SK-N-SH (cell line): ENCODE data around the gene ZIC5.

Experiments
- CTCF ChIP-seq: fragments of 200-600 bp; sonication (generic); IDR thresholded peaks from 2 replicates; pipeline ENCODE4 v1.6.1; 2017; ENCODE audit warnings: antibody characterized with exemption, mild to moderate bottlenecking, moderate library complexity
- EP300 ChIP-seq, 2 experiments: IDR thresholded peaks; 2 replicates each; pipeline versions ENCODE4 v1.4.0 to v1.6.1; 2012; ENCODE audit warnings: borderline replicate concordance in 1 of 2, low read depth in 1 of 2, low read length in 1 of 2
- EZH2phosphoT487 ChIP-seq: fragments of 200-600 bp; sonication (generic); IDR thresholded peaks from 2 replicates; pipeline ENCODE4 v1.6.1; 2017; ENCODE audit warnings: low read depth, mixed run types, mild to moderate bottlenecking, antibody characterized with exemption, moderate library complexity, borderline replicate concordance
- JUND ChIP-seq: IDR thresholded peaks from 2 replicates; pipeline ENCODE4 v1.4.0; 2012
- NRF1 ChIP-seq: IDR thresholded peaks from 2 replicates; pipeline ENCODE4 v1.6.1; 2012; ENCODE audit warnings: low read depth, mild to moderate bottlenecking, low read length
- POLR2AphosphoS5 ChIP-seq: IDR thresholded peaks from 2 replicates; pipeline ENCODE4 v1.6.1; 2012; ENCODE audit warnings: low read depth, low read length
- RAD21 ChIP-seq: IDR thresholded peaks from 2 replicates; pipeline ENCODE4 v1.6.1; 2012; ENCODE audit warnings: mild to moderate bottlenecking, low read length
- REST ChIP-seq: IDR thresholded peaks from 2 replicates; pipeline ENCODE4 v1.6.1; 2012; ENCODE audit warnings: mild to moderate bottlenecking, low read depth, low read length, moderate library complexity
- RFX5 ChIP-seq: IDR thresholded peaks from 2 replicates; pipeline ENCODE4 v1.6.1; 2012; ENCODE audit warnings: mild to moderate bottlenecking, improper control_type of control experiment, low read length
- RXRA ChIP-seq: IDR thresholded peaks from 2 replicates; pipeline ENCODE4 v1.4.0; 2012; ENCODE audit warnings: low read depth, mild to moderate bottlenecking, borderline replicate concordance
- TAF1 ChIP-seq: IDR thresholded peaks from 2 replicates; pipeline ENCODE4 v1.6.1; 2012; ENCODE audit warnings: low read depth, mild to moderate bottlenecking, low read length, moderate library complexity, borderline replicate concordance
- TEAD4 ChIP-seq: IDR thresholded peaks from 2 replicates; pipeline ENCODE4 v1.4.0; 2012; ENCODE audit warnings: mild to moderate bottlenecking, borderline replicate concordance; ENCODE audit not compliant: insufficient read depth
- TF ChIP-seq, protein P1 (sequence below): IDR thresholded peaks from 2 replicates; pipeline ENCODE4 v1.4.0; 2012; ENCODE audit warnings: low read depth, borderline replicate concordance
- TF ChIP-seq, protein P2 (sequence below): fragments of 150-350 bp; IDR thresholded peaks from 2 replicates; pipeline ENCODE4 v1.6.1; 2017; ENCODE audit warnings: antibody characterized with exemption, low read length, low read depth, borderline replicate concordance

DNA sequence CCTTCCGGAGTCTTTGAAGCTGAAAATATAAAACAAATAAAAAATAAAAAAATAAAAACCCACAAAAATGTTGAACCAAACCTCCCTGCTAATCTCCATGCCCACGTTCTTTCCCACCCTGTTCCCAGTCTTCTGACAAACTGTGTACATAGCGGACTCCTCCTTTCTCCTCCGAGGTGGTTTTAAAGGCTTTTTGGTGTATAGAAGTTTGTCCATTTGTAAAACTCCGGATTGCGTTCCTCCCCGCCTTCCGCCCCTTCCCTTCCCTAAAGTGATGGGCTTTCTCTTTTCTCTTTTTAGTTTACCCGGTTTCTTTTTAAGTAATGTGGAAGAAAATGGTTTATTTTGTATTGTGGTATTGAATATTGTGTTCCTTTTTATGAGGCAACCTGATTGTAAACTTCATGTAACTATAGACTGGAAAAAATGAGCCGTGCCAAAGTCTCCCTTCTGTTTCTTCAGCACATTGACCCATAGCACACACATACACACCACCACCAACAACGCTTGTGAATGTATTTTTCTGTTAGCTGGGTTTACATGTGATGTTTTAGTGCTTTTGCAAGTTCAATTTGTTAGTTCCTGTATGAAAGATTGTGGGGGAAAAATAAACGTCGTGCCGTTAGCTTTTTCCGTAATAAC is 14.4 kb upstream of the ZIC5 start:
- no peak for TF ChIP-seq CTCF
- no peak for TF ChIP-seq NRF1
- no peak for TF ChIP-seq EP300 (IDR thresholded peaks at IDR 0.05; ENCODE audit: borderline replicate concordance in 1 of 2, low read depth in 1 of 2, low read length in 1 of 2)
- peak; percentile 89 for TF ChIP-seq EZH2phosphoT487
- no peak for TF ChIP-seq REST
- no peak for TF ChIP-seq RXRA
- no peak for TF ChIP-seq POLR2AphosphoS5
- TF ChIP-seq JUND: no peak
- TF ChIP-seq, protein P1, sequence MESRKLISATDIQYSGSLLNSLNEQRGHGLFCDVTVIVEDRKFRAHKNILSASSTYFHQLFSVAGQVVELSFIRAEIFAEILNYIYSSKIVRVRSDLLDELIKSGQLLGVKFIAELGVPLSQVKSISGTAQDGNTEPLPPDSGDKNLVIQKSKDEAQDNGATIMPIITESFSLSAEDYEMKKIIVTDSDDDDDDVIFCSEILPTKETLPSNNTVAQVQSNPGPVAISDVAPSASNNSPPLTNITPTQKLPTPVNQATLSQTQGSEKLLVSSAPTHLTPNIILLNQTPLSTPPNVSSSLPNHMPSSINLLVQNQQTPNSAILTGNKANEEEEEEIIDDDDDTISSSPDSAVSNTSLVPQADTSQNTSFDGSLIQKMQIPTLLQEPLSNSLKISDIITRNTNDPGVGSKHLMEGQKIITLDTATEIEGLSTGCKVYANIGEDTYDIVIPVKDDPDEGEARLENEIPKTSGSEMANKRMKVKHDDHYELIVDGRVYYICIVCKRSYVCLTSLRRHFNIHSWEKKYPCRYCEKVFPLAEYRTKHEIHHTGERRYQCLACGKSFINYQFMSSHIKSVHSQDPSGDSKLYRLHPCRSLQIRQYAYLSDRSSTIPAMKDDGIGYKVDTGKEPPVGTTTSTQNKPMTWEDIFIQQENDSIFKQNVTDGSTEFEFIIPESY: no peak
- TF ChIP-seq TAF1: no peak
- no peak for TF ChIP-seq RAD21
- no peak for TF ChIP-seq RFX5
- no peak for TF ChIP-seq TEAD4
- TF ChIP-seq, protein P2, sequence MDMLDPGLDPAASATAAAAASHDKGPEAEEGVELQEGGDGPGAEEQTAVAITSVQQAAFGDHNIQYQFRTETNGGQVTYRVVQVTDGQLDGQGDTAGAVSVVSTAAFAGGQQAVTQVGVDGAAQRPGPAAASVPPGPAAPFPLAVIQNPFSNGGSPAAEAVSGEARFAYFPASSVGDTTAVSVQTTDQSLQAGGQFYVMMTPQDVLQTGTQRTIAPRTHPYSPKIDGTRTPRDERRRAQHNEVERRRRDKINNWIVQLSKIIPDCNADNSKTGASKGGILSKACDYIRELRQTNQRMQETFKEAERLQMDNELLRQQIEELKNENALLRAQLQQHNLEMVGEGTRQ: no peak
